ENCODE measurements around the gene MCTP1. TPM values are rescaled to one million over a fixed set of nuclear protein-coding genes. Genes with fewer than 3 reads are reported as not detected.

MCTP1 gene
- total RNA-seq, 1 experiment from 2014 or later, result 0.41 TPM

DNA sequence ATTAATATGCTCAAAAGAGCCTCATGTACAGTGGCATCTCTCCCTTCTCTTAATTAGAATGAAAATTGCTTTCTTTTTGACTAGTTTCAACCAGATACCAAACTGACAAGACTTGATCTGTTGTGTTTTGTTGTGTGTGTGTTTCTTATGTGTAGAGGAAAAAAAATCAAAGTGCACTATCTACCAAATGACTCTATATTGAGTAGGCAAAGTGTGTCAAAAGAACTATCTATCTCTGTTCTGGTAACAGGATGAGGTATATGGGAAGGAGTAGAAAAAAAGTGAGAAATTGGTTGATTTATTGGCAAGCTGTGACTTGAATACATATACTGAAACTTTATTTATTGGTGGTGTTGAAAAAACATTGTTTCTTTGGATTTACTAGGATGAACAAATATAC is 476.4 kb downstream of the MCTP1 start:
- H3K9me2 ChIP-seq (replicated peaks; ENCODE audit: insufficient read depth, low read length), result no peaks in the 10 kb centered on the region
- no peaks in the 10 kb centered on the region for H3K36me3 ChIP-seq (ENCODE audit: insufficient read depth, low read length)
- DNase-seq, result no peak
- H4K20me1 ChIP-seq (ENCODE audit: insufficient read depth, low read depth, low read length), result no peaks in the 10 kb centered on the region
- no peaks in the 10 kb centered on the region for H3K79me2 ChIP-seq (ENCODE audit: low read length)
- H3K4me2 ChIP-seq (ENCODE audit: low read depth, low read length, poor library complexity, severe bottlenecking), result no peak overlapping the region
- no peak overlapping the region for H2AFZ ChIP-seq (ENCODE audit: low read length)
- no peak overlapping the region for H3K9ac ChIP-seq (ENCODE audit: low read length)
- H3K9me3 ChIP-seq (ENCODE audit: low read length), result no peaks in the 10 kb centered on the region
- no peak overlapping the region for H3K4me3 ChIP-seq (ENCODE audit: low read length)
- no peaks in the 10 kb centered on the region for H3K4me1 ChIP-seq (ENCODE audit: low read length)
- no peak overlapping the region for H3K27ac ChIP-seq (ENCODE audit: low read length)
- no peaks in the 10 kb centered on the region for H3K27me3 ChIP-seq (ENCODE audit: low read length)

GRCh38 chr5:94807985-94808384 is 476.9 kb downstream of the MCTP1 start:
- Histone ChIP-seq H3K4me3 (ENCODE audit: low read length) (no peak overlapping the region), H4K20me1 (ENCODE audit: insufficient read depth, low read depth, low read length) (no peaks in the 10 kb centered on the region), H3K9me2 (replicated peaks; ENCODE audit: insufficient read depth, low read length) (0 out of 2 replicates have a peak, but pooled peaks cover 2% of the 10 kb centered on the region), H2AFZ (ENCODE audit: low read length) (no peak overlapping the region), H3K79me2 (ENCODE audit: low read length) (no peaks in the 10 kb centered on the region), H3K9me3 (ENCODE audit: low read length) (no peaks in the 10 kb centered on the region), H3K27me3 (ENCODE audit: low read length) (no peaks in the 10 kb centered on the region), H3K9ac (ENCODE audit: low read length) (no peak overlapping the region), H3K27ac (ENCODE audit: low read length) (no peak overlapping the region), H3K4me2 (ENCODE audit: low read depth, low read length, poor library complexity, severe bottlenecking) (no peak overlapping the region), H3K4me1 (ENCODE audit: low read length) (no peaks in the 10 kb centered on the region), H3K36me3 (ENCODE audit: insufficient read depth, low read length) (no peaks in the 10 kb centered on the region)
- no peak for DNase-seq

DNA sequence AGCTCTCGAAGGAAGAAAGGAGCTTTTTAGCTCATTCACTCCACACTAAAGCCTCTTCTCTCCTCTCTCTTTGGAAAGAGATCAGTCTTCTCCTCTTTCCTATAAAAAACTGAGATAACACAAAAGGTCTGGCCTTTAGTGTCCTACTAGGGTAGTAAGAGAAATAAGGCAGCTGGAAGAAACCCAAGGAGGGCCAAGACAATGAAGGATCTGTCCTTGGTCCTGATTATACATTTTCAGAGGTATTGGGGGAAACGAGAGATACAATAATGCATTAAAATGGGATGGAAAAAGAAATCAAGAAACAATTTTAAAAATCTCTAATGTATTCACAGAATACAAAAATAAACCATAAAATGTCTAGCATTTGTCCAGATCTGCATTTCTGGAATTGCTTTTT is 482.4 kb downstream of the MCTP1 start:
- Histone ChIP-seq H3K79me2 (ENCODE audit: low read length) (no peaks in the 10 kb centered on the region), H2AFZ (ENCODE audit: low read length) (no peak overlapping the region), H3K9ac (ENCODE audit: low read length) (no peak overlapping the region), H3K4me2 (ENCODE audit: low read depth, low read length, poor library complexity, severe bottlenecking) (no peak overlapping the region), H4K20me1 (ENCODE audit: insufficient read depth, low read depth, low read length) (no peaks in the 10 kb centered on the region), H3K4me1 (ENCODE audit: low read length) (no peaks in the 10 kb centered on the region), H3K27me3 (ENCODE audit: low read length) (no peaks in the 10 kb centered on the region), H3K27ac (ENCODE audit: low read length) (no peak overlapping the region), H3K36me3 (ENCODE audit: insufficient read depth, low read length) (no peaks in the 10 kb centered on the region), H3K9me2 (replicated peaks; ENCODE audit: insufficient read depth, low read length) (0 out of 2 replicates have a peak, but pooled peaks cover 2% of the 10 kb centered on the region), H3K9me3 (ENCODE audit: low read length) (no peaks in the 10 kb centered on the region), H3K4me3 (ENCODE audit: low read length) (no peak overlapping the region)
- peak; percentile 49 for DNase-seq

- Histone ChIP-seq H3K27me3 (ENCODE audit: low read length) (no peaks in the 10 kb centered on the region), H4K20me1 (ENCODE audit: insufficient read depth, low read depth, low read length) (no peaks in the 10 kb centered on the region), H3K4me2 (ENCODE audit: low read depth, low read length, poor library complexity, severe bottlenecking) (no peak overlapping the region), H3K9me2 (replicated peaks; ENCODE audit: insufficient read depth, low read length) (no peaks in the 10 kb centered on the region), H3K4me3 (ENCODE audit: low read length) (no peak overlapping the region), H3K4me1 (ENCODE audit: low read length) (no peaks in the 10 kb centered on the region), H3K9me3 (ENCODE audit: low read length) (no peaks in the 10 kb centered on the region), H3K9ac (ENCODE audit: low read length) (no peak overlapping the region), H2AFZ (ENCODE audit: low read length) (no peak overlapping the region), H3K36me3 (ENCODE audit: insufficient read depth, low read length) (no peaks in the 10 kb centered on the region), H3K79me2 (ENCODE audit: low read length) (no peaks in the 10 kb centered on the region), H3K27ac (ENCODE audit: low read length) (no peak overlapping the region)
- DNase-seq, result no peak
Observed at GRCh38 chr5:94796586-94796985, 488.3 kb downstream of the MCTP1 start.

DNA sequence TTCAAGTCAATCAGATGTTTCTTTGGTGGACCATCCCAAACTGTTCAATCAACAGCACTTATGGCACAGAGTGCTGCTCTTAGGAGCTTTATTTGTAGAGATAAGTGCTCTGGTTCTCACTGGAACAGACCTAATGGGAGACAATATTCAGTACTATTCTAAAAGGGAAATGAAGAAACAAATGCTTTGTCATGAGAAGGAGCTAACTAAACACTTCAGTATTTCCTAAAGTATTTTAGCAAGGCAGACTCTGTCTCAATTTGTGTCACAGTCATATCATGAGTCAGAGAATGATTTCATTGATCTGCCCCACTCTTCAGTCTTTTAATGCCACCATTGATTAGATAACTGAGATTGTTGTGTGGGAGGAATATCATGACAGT is 491.1 kb downstream of the MCTP1 start:
- no peak for DNase-seq
- Histone ChIP-seq H3K9ac (ENCODE audit: low read length) (no peak overlapping the region), H3K4me3 (ENCODE audit: low read length) (no peak overlapping the region), H2AFZ (ENCODE audit: low read length) (no peak overlapping the region), H3K4me1 (ENCODE audit: low read length) (no peaks in the 10 kb centered on the region), H3K4me2 (ENCODE audit: low read depth, low read length, poor library complexity, severe bottlenecking) (no peak overlapping the region), H3K36me3 (ENCODE audit: insufficient read depth, low read length) (no peaks in the 10 kb centered on the region), H3K9me3 (ENCODE audit: low read length) (no peaks in the 10 kb centered on the region), H3K27me3 (ENCODE audit: low read length) (no peaks in the 10 kb centered on the region), H3K27ac (ENCODE audit: low read length) (no peak overlapping the region), H4K20me1 (ENCODE audit: insufficient read depth, low read depth, low read length) (no peaks in the 10 kb centered on the region), H3K9me2 (replicated peaks; ENCODE audit: insufficient read depth, low read length) (no peaks in the 10 kb centered on the region), H3K79me2 (ENCODE audit: low read length) (no peaks in the 10 kb centered on the region)

DNA sequence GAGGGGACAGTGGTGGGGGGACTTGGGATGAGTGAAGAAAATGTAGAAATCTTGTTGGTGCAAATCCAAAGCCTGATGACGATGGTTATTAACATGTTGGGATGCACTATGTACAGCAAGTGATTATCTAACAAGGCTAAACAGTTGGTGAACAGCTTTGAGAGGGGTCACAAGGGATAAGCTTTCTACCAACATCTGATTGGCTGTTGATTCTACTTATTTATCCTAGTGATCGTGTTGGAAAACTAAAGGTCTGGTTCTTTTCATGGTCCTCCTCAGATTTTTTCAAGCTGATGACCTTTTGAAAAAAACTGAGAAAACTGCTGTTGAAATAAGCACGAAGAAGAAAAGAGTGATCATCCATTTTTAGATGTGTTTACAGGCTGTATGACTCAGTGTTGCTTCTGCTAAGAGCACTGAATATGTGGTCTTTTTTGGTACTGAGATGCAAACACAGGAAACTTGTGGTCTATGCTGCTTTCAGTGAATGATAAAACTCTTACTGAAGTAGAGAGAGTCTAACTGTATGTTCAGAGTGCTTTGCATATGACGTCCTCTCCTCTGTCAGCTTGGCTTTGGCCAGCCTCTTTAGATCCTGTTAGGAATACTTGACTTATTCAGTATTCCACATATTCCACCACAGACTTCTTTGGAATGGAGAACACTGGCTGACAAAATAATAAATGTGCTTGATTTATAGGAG is 491.6 kb downstream of the MCTP1 start:
- Histone ChIP-seq H3K27ac (ENCODE audit: low read length) (no peak overlapping the region), H3K9ac (ENCODE audit: low read length) (no peak overlapping the region), H3K27me3 (ENCODE audit: low read length) (no peaks in the 10 kb centered on the region), H3K9me3 (ENCODE audit: low read length) (no peaks in the 10 kb centered on the region), H3K4me1 (ENCODE audit: low read length) (no peaks in the 10 kb centered on the region), H3K9me2 (replicated peaks; ENCODE audit: insufficient read depth, low read length) (no peaks in the 10 kb centered on the region), H2AFZ (ENCODE audit: low read length) (no peak overlapping the region), H3K36me3 (ENCODE audit: insufficient read depth, low read length) (no peaks in the 10 kb centered on the region), H3K79me2 (ENCODE audit: low read length) (no peaks in the 10 kb centered on the region), H4K20me1 (ENCODE audit: insufficient read depth, low read depth, low read length) (no peaks in the 10 kb centered on the region), H3K4me2 (ENCODE audit: low read depth, low read length, poor library complexity, severe bottlenecking) (no peak overlapping the region), H3K4me3 (ENCODE audit: low read length) (no peak overlapping the region)
- DNase-seq, result no peak

DNA sequence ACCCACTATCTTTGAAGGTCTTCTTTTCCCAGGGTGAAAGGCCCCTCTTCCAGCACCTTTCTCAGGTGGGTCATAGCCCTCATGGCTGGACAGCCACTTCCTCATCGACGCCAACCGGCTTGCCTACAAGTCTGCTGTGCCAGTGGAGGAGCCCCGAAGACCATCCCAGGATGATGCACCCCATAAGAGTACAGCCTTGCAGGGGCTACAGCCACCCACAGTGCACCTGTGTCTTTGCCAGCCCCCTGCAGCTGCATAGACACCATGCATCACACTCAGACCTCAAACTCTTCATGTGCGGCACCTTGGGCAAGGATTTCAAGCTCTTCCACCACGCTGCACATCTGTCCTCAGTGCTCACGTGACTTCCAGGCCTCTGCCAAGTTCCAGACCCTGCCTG is 493.1 kb downstream of the MCTP1 start:
- no peaks in the 10 kb centered on the region for H3K9me3 ChIP-seq (ENCODE audit: low read length)
- no peak overlapping the region for H3K9ac ChIP-seq (ENCODE audit: low read length)
- H4K20me1 ChIP-seq (ENCODE audit: insufficient read depth, low read depth, low read length), result no peaks in the 10 kb centered on the region
- no peaks in the 10 kb centered on the region for H3K27me3 ChIP-seq (ENCODE audit: low read length)
- H3K4me3 ChIP-seq (ENCODE audit: low read length), result no peak overlapping the region
- DNase-seq, result no peak
- no peak overlapping the region for H3K27ac ChIP-seq (ENCODE audit: low read length)
- no peak overlapping the region for H3K4me2 ChIP-seq (ENCODE audit: low read depth, low read length, poor library complexity, severe bottlenecking)
- no peaks in the 10 kb centered on the region for H3K9me2 ChIP-seq (replicated peaks; ENCODE audit: insufficient read depth, low read length)
- H2AFZ ChIP-seq (ENCODE audit: low read length), result no peak overlapping the region
- no peaks in the 10 kb centered on the region for H3K36me3 ChIP-seq (ENCODE audit: insufficient read depth, low read length)
- no peaks in the 10 kb centered on the region for H3K79me2 ChIP-seq (ENCODE audit: low read length)
- no peaks in the 10 kb centered on the region for H3K4me1 ChIP-seq (ENCODE audit: low read length)

GRCh38 chr5:94788527-94788926 is 496.4 kb downstream of the MCTP1 start:
- H2AFZ ChIP-seq (ENCODE audit: low read length), result no peak overlapping the region
- H3K36me3 ChIP-seq (ENCODE audit: insufficient read depth, low read length), result no peaks in the 10 kb centered on the region
- no peak overlapping the region for H3K9ac ChIP-seq (ENCODE audit: low read length)
- DNase-seq, result no peak
- H3K9me2 ChIP-seq (replicated peaks; ENCODE audit: insufficient read depth, low read length), result no peaks in the 10 kb centered on the region
- H3K4me1 ChIP-seq (ENCODE audit: low read length), result no peaks in the 10 kb centered on the region
- no peak overlapping the region for H3K4me3 ChIP-seq (ENCODE audit: low read length)
- no peaks in the 10 kb centered on the region for H3K27me3 ChIP-seq (ENCODE audit: low read length)
- no peaks in the 10 kb centered on the region for H3K9me3 ChIP-seq (ENCODE audit: low read length)
- no peaks in the 10 kb centered on the region for H4K20me1 ChIP-seq (ENCODE audit: insufficient read depth, low read depth, low read length)
- H3K27ac ChIP-seq (ENCODE audit: low read length), result no peak overlapping the region
- no peak overlapping the region for H3K4me2 ChIP-seq (ENCODE audit: low read depth, low read length, poor library complexity, severe bottlenecking)
- H3K79me2 ChIP-seq (ENCODE audit: low read length), result no peaks in the 10 kb centered on the region

All from Karpas-422 (cell line).